Fibroblast of the conjunctiva (primary cell): ENCODE results near the gene CARF.
"Not testable (repeated sequence)": the region's sequence is repeated elsewhere in the genome, so short reads cannot be mapped to it uniquely, and the experiment has no call there.

ENCODE experiments used
- DNase-seq: peaks from one replicate; pipeline ENCODE4 v3.0.0-alpha.2; 2010; ENCODE audit warnings: low read depth

Gene CARF

DNA sequence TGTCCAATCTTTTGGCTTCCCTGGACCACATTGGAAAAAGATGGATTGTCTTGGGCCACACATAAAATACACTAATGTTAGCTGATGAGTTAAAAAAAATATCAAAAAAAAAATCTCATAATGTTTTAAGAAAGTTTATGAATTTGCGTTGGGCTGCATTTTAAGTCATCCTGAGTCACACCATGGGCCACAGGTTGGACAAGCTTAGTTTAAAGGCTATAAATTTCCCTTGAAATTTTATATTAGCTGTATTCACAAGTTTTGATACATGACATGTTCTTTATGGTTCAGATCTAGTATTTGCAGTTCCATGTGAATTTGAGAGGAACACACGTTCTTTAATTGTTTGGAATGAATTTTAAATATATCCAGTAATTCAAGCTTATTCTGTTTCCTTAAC, 21.9 kb downstream of the CARF start:
- no peak for DNase-seq

DNA sequence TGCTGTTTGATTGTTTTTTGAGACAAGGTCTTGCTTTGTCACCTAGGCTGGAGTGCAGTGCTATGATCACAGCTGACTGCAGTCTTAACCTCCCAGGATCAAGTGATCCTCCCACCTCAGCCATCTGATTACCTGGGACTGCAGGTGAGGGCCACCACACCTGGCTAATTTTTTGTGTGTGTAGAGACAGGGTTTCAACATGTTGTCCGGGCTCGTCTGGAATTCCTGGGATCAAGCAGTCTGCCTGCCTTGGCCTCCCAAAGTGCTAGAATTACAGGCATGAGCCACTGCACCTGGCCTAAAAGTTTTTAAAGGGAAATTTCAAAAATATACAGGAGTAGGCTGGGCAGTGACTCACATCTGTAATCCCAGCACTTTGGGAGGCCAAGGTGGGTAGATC, 22.4 kb downstream of the CARF start:
- no peak for DNase-seq

DNA sequence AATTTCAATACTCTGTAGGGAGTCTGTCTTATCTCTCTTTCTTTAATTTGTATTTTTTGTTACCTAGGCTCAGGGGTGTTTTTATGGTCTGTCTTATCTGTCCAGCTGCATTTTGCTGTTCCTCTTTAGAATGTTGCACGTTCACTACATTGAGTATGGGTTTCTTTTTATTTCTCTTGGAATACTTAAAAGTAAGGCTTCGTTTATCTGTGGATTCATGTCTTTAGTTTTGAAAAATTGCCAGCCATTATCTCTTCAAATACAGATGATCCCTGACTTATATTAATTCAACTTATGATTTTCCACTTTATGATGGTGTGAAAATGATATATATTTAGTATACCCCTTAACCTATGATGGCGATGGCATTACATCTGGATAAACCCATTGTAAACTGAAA, 26.9 kb downstream of the CARF start:
- no peak for DNase-seq

DNA sequence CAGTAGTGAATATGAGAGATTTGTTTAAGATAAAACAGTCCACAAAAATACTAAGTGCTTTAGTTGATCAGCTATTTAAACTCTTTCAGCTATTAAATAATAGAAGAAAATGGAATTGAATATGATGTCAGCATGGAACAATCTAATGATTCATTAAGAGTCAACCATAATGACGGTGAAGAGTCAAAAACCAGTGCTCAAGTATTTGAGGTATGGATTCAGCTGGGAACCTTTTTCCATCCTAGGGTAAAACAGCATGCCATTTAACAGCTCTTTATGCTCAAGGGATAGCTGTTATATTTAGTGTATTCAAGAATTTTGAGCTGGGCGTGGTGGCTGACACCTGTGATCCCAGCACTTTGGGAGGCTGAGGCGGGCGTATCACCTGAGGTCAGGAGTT, 29.7 kb downstream of the CARF start:
- no peak for DNase-seq

DNA sequence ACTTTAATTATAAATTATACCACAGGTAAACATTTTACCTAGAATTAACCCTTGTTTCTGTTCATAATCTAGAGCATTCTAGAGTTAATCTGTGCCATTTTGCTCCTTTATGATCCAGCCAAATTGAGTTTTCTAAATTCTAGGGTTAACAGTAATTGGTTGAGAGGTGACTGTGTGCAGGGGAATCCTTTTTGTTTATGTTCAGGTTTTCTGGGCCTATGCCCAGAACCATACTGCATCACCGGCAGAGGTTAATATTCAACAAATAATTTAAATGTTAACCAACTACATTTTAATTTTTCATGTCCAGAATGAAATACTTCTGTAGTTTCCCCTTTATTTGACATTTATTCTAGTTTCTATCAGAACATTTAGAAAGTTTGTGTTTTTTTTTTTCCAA, 32.3 kb downstream of the CARF start:
- no peak for DNase-seq

DNA sequence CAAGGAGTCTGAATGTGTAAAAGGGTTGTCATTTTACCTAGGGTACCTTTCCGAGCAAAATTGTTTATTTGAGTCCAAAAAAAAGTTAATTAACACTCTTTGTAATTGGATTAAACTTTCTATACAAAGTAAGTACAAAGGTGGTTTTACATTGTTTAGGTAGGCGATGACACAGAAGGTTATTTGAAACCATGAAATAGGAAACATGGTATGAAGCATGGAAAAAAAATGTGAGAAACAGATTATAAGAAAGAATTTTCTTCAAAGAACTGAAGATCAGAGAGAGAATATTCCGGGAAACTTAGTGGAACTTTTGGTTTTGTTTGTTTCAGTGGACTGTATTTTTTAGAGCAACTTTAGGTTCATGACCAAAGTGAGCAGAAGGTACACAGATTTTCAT, 32.7 kb downstream of the CARF start:
- no peak for DNase-seq

DNA sequence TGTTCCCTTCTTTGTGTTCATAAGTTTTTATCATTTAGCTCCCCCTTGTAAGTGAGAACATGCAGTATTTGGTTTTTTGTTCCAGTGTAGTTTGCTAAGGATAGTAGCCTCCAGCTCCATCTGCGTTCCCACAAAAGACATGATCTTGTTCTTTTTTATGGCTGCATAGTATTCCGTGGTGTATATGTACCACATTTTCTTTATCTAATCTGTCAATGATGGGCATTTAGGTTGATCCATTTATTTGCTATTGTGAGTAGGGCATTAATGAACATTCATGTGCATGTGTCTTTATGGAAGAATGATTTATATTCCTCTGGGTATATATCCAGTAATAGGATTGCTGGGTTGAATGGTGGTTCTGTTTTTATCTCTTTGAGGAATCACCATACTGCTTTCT, 33.4 kb downstream of the CARF start:
- DNase-seq: no peak

DNA sequence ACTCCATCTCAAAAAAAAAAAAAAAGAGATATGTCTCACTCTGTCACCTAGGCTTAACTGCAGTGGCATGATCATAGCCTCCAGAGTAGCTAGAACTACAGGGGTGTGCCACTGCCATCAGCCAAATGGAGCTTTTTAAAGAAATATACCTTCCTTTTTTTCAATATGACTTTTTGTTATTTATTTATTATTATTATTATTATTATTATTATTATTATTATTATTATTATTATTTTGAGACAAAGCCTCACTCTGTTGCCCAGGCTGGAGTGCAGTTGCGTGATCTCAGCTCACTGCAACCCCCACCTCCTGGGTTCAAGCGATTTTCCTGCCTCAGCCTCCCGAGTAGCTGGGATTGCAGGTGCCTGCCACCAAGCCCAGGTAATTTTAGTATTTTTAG, 37.3 kb downstream of the CARF start:
- DNase-seq: not testable (repeated sequence)

DNA sequence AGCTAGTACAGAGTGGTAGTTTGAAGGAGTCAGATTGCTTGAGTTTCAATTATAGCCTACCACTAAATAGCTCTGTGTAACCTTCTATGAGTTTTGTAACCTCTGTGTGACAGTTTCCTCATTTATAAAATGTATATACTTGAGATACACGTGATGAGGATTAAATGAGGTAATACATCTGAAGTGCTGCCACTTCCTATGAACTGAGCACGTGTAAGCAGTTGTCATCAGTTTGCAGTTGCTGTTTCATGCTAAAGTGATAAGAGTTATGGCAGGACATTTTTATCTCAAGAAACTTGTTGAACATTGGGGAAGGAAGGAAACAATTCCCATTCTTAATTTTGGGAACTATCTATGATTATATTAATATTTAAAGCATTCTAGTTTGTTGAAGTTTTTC, 38.5 kb downstream of the CARF start:
- DNase-seq: no peak

DNA sequence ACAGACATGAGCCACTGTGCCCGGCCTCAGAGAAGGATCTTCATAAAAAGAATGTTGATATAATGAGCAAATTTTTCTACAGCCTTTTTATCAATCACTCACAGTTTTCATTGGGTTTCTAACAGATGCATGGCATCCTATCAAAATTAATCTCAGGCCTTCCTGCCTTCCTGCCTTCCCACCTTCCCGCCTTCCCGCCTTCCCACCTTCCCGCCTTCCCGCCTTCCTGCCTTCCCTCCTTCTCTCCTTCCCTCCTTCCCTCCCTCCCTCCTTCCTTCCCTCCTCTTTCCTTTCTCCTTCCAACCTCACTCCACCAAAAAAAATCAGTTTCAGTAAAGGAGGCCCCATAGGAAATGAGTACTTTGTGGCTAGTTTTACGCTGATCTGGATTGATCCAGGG, 48.4 kb downstream of the CARF start:
- DNase-seq: no peak

DNA sequence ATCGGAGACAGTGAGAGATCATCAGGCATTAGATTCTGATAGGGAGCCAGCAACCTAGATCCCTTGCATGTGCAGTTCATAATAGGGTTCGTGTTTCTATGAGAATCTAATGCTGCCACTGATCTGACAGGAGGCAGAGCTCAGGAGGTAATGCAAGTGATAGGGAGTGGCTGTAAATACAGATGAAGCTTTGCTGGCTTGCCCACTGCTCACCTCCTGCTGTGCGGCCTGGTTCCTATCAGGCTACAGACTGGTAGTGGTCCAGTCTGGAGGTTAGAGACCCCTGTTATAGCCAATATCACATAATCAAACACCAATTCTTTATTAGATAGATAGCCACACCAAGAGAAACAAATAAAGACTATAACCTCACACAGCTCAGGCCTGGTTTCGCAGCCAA, 51.6 kb downstream of the CARF start:
- no peak for DNase-seq

DNA sequence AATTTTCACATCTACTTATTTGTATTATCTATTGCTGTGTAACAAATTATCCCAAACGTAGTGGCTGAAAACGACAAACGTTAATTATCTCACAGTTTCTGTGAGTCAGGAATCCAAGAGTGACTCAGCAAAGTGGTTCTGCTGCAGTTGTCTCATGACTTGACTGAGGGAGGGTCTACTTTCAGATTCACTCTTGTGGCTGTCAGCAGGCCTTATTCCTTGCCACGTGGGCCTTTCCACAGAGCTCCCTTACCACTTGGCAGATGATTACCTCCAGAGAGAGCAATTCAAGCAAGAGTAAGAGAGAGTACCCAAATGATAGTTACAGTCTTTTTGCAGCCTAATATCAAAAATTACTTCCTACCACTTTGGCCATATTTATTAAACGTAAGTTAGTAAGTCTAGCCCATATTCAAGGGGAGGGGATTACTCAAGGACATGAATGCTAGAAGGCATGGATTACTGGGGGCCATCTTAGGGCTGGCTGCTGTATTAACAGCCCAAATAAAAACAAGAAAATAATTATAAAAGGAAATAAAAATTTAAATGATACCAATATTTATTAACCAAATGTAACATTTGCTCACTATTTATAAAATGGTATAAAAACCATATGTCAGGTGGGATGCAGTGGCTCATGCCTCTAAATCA, 53.9 kb downstream of the CARF start:
- peak; percentile 24 for DNase-seq

DNA sequence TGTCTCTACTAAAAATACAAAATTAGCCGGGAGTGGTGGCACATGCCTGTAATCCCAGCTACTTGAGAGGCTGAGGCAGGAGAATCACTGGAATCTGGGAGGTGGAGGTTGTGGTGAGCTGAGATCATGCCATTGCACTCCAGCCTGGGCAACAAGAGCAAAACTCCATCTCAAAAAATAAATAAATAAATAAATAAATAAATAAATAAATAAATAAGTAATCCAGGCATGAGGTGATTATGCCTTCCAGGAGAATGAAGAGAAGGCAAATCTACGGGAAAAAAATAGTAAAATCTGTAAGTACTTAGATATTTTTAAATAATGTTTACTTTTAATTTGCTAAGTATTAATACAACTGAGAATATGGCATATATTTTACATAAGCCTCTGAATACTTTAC, 57.3 kb downstream of the CARF start:
- DNase-seq: not testable (repeated sequence)

DNA sequence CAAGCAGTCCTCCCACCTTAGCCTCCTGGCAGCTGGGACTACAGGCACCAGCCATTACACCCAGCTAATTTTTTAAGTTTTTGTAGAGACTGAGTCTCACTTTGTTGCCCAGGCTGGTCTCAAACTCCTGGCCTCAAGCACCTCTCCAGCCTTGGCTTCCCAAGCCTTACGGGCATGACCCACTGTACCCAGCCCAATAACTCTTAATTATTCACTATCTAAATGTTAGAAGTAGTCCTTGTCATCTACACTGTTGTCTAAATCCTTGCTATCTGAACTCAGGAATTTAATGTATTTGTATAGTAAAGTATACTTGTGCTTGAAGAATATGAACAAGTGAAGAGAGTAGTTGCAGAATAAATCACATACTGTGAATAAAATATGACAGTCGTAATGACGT, 64.7 kb downstream of the CARF start:
- DNase-seq: no peak

DNA sequence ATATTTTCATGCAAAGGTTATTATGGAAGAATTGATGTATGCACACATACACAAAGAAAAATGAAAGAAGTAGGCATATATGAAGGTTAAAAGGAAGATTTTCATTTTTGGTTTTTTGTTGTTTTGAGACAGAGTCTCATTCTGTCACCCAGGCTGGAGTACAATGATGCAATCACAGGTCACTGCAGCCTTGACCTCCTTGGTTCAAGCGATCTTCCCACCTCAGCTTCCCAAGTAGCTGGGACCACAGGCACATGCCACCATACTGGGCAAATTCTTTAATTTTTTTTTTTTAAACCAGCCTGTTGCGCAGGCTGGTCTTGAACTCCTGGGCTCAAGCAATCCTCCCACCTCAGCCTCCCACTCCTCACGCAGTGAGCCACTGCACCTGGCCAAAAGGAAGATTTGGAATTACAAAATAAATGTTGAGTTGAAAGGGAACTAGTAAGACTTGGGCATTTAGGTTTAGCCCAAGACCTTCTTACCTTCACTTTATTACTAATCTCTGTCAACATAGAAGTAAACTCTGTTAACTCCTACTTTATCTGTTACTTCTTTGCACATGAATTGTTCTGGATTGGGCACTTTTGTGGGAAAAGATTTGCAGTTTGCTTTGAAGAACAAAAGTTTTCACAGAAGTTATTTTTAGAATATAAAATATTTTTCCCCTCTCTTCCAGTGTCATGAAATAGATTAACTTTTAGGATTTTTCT, 70.9 kb downstream of the CARF start:
- no peak for DNase-seq

DNA sequence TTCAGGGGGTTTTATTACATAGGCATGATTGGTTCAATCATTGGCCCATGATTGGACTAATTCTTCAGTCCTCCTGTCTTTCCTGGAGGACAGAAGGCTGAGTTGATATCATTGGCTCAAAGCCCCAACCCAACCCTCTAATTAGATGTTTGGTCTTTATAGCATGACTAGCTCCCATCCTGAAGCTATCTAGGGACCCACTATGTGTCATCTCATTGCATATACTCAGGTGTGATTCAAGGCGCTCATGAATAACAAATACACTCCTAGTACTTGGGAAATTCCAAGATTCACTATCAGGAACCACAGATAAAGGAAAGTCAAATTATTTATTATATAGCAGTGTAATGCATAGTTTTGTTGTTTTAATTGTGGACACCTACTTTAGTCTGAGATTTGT, 77.7 kb downstream of the CARF start:
- DNase-seq: no peak

DNA sequence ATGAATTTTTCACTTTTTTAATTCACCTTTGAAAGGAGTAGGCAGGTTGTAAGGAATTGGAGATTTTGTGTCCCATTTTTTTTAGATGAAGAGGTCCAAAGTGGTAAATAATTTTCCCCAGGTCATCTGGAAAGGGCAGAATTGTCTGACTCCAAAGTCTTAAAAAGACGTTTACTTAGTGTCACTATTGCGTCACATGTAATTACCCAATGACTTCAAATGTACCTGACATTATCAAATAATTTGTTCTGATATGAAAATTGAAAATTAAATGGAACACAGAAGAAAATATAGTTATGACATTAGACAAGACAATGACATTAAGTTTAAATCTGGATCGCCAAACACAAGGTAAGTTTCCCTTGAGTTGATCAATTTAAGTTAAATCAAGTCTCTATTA, 78.4 kb downstream of the CARF start:
- no peak for DNase-seq

DNA sequence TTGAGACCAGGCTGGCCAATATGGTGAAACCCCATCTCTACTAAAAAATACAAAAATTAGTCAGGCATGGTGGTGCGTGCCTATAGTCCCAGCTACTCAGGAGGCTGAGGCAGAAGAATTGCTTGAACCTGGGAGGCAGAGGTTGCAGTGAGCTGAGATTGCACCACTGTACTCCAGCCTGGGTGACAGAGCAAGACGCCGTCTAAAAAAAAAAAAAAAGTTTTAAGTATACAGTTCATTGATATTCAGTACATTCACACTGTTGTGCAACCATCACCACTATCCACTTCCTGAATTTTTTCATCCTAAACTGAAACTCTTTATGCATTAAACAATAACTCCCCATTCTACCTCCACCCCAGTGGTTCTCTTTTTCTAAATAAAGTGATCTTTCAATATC, 85.0 kb downstream of the CARF start:
- not testable (repeated sequence) for DNase-seq

DNA sequence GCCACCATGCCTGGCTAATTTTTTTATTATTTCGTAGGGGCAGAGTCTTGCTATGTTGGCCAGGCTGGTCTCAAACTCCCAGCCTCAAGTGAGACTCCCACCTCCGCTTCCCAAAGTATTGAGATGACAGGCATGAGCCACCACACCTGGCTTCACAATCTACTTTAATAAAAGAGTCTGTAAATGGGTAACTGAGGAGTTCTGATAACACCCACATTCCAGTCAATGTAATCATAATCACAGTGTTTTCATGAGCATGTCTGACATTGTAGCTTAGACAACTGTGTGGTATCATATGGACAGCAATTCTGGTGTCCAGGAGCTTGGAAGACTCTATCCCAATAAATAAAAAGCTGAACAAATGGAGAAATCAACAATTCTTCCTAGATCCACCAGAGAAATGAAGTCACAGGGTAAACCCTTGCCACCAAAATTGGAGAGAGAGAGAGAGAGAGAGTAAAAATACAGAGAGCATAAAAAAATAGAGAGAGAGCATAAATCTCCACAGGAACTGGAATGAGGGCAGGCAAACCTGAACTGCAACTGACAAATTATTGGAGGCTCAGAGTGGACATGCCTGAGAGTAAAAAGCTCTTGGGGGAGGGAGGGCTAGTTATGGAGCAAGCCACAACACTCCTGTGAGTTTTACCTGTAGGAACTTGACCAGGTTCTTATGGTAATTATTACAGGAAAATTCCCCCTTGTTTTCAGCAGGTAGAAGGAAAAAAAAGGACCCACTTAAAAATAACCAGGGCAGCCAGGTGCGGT, 90.2 kb downstream of the CARF start:
- no peak for DNase-seq

DNA sequence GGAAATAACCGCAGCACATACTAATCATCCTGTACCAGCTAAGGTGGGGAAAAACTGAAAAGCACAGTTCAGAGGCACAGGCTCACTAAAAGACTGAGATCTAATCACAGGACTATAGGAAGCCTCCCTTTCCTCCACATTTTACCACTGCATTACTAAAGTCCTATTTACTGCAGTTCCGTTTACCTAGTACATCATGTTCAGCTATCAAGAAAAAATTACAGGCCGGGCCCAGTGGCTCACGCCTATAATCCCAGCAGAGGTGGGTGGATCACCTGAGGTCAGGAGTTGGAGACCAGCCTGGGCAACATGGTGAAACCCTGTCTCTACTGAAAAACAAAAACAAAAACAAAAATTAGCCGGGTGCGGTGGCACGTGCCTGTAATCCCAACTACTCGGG, 91.6 kb downstream of the CARF start:
- no peak for DNase-seq

DNA sequence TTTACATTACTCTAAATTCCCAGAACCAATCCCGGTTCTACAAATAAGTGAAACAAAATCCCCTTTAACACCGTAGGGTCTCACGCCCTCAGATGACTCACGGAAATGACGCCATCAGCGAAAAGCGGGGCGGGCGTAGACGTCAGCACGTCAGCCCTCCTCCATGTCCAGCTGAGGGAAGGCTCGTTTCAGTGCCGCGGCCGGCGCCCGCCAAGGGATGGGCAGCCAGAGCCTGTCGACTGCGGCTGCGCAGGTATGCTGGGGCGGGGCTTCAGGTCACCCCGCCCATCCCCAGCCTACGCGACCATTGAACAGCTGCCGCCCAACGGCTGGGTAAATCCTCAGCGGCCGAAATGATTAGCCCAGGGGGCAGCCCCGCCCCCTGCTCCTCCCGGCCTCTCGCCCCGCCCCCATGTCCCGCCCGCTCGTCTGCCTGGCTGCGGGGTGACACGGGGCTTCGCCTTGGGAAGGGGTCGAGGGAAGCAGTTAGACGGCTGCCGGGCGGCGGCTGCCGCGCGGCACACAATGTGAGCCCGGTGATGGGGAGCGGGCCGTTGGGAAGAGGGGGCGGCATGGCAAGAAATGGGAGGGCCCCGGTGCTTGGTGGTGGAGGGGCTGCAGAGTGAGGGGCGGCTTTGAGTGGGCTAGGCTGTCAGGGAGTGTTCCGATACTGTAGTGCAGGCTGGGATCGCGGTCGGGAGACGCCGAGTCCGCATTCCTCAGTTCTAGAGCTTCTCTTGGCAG, 102.6 kb downstream of the CARF start, which contains the start of gene NBEAL1:
Gene NBEAL1, plus strand, starts transcription at position 420 of the 744 bp plus-strand sequence. CDS start 1,510 bp downstream, outside the sequence.
- DNase-seq: peak; percentile 99

DNA sequence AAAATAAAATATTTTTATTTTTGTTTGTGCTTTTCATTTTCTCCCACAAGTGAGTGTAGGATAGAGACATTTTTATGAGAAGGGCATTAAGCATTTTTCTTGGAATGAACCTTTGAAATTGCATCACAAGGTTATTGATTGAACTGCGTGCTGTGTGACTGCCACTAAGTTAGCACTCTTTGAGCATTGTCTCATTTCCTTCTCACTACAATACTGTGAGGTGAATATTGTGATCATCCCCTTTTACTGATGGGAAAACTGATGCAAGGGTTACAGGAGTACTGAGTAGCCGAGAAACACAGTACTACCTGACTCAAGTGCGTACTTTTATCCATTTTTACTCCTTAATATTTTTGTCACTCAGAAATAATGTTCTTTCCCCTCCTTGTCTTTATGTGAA, 104.6 kb downstream of the CARF start:
- DNase-seq: no peak

DNA sequence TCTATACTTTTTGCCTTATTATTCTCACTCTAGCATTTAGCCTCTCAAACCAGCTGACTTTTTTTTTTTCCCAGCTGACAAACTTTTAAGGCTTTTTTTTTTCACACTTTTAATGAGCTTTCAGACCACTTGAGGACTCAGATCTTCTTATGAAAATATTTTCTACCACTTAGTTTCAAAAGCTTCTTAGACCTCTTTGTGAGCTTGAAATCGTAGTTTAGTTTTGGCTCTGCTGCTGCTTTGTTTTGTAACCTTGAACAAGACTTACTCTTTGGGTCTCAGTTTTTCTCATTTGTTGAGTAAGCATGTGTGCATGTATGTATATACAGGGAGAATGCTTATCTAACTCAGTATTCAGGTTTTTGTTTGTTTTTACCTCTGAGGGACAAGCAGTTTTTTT, 106.1 kb downstream of the CARF start:
- peak; percentile 8 for DNase-seq
